ENCODE data around the gene SS18L1.

The SS18L1 gene

GRCh38 chr20:62163485-62163865, 19.9 kb downstream of the SS18L1 start:
- in situ Hi-C loops (cut with MboI; ENCODE audit: low pct_unique_long_range_greater_than_20kb, low sequenced_read_pairs) = no loop called here
- no peak for DNase-seq

- in situ Hi-C loops (cut with MboI; ENCODE audit: low pct_unique_long_range_greater_than_20kb, low sequenced_read_pairs) = no loop called here
- peak; percentile 14 for DNase-seq
These were observed 20.6 kb downstream of the SS18L1 start for GRCh38 chr20:62163986-62164762.

GRCh38 chr20:62164879-62165761, 21.6 kb downstream of the SS18L1 start:
- no peak for DNase-seq
- in situ Hi-C loops (cut with MboI; ENCODE audit: low pct_unique_long_range_greater_than_20kb, low sequenced_read_pairs) = no loop called here

DNA sequence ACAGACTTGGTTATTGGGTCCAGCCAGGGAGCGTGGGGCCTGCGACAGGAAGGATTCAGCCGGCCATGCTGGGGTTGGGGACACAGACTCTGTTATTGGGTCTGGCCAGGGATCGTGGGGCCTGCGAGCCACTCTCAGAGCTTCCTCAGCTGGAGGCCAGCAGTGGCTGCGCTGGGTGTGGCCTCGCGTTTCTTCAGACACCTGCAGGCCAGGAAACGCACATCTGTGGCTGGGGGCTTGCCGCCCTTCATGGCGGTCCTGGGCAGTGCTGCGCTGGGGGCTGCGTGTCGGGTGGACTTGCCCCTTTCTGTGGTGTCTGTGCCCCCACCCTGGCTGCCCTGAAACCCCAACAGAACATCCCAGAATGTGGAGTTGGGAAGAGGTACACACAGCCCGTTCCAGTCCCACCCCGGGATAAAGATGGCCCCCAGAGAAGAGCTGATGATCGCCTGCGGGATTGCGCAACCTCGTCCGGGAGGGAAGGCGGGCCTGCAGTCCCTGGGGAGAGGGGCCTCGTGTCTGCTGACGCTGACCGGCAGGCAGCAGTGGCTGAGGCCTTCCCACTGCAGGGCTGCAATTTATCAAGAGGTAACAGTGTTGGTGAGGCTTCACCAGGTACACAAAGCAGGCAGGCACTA, 22.3 kb downstream of the SS18L1 start:
- in situ Hi-C loops (cut with MboI; ENCODE audit: low pct_unique_long_range_greater_than_20kb, low sequenced_read_pairs) = no loop called here
- DNase-seq = no peak

DNA sequence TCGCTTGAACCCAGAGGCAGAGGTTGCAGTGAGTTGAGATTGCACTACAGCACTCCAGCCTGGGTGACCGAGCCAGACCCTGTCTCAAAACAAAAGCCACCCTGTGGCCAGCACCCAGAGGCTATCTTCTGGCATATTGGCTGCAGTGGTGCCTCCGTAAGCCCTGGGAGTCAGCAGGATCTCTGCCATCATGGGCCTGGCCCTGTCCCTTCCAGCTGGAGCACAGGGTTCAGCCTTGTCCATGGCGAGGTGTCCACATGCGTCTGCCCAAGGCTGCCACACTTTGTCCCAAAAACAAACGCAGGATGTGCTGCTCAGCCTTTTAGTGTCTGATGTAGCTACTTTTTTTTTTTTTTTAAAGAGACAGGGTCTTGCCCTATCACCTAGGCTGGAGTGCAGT, 23.9 kb downstream of the SS18L1 start:
- no peak for DNase-seq
- in situ Hi-C loops (cut with MboI; ENCODE audit: low pct_unique_long_range_greater_than_20kb, low sequenced_read_pairs) = no loop called here

DNA sequence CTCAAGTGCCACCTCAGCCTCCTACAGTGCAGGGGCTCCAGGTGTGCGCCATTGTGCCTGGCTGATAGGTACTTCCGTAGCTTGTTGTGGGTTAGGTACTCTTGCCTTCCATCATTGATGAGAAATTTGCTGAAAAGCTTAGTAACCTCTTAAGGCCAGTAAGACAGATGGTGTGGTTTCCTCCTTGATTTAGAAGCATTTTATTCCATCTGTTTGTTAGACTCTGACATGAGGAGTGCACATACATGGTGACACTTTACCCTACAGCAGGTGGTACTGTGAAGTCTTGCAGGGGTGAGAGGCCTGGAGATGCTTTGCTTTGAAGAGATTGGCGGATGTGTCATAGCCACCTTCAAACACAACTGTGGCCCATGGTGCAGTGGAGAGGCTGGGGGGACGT, 24.5 kb downstream of the SS18L1 start:
- in situ Hi-C loops (cut with MboI; ENCODE audit: low pct_unique_long_range_greater_than_20kb, low sequenced_read_pairs) = no loop called here

DNA sequence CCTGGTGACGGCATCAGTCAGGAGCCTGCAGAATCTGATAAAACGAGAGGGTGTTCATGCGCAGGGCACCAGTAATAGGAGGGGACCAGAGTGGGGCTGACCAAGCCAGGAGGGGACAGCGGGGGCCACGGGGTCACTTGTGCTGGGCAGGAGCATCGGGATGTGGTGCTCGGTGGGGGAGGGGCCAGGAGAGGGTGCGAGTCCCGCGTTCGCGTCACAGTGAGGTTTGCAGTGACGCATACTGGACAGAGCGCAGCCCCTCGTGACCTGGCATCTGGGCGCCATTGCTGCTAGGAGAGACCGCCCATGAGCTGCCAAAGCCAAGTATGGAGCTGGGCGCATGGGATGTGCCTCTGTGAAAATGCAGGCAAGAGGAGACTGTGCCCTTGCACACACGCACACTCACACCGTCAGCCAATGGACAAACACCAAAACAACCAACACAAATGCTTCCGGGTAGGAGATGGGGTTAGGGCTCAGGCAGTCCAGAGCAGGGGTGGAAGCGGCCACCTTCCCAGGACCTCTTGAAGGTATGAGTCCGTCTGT, 25.4 kb downstream of the SS18L1 start:
- DNase-seq = no peak
- in situ Hi-C loops (cut with MboI; ENCODE audit: low pct_unique_long_range_greater_than_20kb, low sequenced_read_pairs) = no loop called here

More for the DNA sequence above, 24.5 kb downstream of the SS18L1 start:
- DNase-seq = no peak

DNA sequence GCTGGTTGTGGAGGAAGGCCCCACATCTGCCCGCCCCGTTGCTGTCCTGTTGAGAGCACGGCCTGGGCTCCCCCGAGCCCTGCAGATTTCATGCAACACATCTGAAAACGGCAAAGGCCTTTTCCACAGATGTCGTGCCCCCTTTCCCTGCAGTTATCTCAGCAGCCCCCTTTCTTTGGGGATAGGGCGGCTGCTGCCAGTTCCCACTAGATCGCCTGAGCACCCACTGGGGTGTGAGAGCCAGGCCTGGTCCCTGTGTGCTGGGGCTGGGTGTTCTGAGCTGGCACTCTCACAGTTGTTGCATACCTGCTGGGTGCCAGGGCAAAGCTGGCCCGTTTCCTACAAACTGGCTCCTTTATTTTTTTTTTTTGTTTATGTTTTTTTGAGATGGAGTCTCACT, 27.0 kb downstream of the SS18L1 start:
- in situ Hi-C loops (cut with MboI; ENCODE audit: low pct_unique_long_range_greater_than_20kb, low sequenced_read_pairs) = no loop called here
- DNase-seq = no peak

DNA sequence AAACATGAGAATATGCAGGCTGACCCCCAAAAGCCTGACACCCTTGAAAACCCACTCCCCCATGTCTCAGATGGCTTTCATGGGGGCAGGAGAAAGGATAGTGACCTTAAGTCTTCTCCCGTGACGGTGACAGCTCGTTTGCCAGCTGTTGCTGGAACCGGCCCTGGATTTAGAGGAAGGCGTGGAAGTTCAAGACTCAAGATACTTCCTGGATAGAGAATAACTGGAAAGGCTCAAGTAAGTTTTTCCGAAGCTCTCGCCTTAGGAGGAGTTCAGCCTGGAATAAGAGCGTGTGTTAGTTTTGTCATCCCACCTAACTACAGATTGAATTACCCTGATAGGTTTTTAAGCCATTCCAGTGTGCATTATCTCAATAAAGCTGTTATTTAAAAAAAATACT, 27.7 kb downstream of the SS18L1 start:
- in situ Hi-C loops (cut with MboI; ENCODE audit: low pct_unique_long_range_greater_than_20kb, low sequenced_read_pairs) = no loop called here
- no peak for DNase-seq

- DNase-seq = no peak
These were observed 29.1 kb downstream of the SS18L1 start for GRCh38 chr20:62172666-62173065.

DNA sequence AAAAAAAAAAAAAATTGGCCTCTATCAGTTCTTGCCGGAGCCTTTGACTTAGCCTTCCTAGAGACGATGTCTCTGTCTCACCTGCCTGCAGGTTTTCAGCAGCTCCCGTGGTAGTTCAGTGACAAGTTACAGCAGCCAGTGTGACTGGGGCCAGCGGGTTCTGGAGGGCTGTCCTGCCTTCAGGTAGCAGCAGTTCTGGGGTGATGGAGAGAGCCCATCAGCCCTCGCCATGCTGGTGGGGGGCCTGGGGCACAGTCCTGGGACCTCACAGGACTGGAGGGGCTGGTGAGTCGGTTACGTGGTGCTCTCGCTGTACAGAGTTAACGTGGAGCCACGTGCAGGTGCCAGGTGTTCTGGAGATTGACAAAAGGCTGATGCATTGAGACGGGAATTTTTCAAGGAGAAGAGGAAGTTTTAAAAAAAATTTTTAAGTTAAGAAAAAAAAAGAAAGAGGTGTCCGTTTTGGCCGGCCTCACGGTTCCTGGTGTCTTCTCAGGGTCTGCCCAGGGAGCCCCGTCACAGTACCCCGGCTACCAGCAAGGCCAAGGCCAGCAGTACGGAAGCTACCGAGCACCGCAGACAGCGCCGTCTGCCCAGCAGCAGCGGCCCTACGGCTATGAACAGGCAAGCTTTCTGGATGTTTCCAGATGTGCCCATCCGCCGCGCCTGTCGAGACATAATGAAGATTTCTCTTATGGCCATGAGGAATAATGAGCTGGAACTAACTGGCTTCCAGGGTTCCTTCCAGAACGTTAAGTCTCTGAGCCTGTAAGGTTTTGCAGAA, 30.6 kb downstream of the SS18L1 start:
- in situ Hi-C loops (cut with MboI; ENCODE audit: low pct_unique_long_range_greater_than_20kb, low sequenced_read_pairs) = no loop called here
- DNase-seq = no peak

More at GRCh38 chr20:62172666-62173065, 29.1 kb downstream of the SS18L1 start:
- in situ Hi-C loops (cut with MboI; ENCODE audit: low pct_unique_long_range_greater_than_20kb, low sequenced_read_pairs) = no loop called here

DNA sequence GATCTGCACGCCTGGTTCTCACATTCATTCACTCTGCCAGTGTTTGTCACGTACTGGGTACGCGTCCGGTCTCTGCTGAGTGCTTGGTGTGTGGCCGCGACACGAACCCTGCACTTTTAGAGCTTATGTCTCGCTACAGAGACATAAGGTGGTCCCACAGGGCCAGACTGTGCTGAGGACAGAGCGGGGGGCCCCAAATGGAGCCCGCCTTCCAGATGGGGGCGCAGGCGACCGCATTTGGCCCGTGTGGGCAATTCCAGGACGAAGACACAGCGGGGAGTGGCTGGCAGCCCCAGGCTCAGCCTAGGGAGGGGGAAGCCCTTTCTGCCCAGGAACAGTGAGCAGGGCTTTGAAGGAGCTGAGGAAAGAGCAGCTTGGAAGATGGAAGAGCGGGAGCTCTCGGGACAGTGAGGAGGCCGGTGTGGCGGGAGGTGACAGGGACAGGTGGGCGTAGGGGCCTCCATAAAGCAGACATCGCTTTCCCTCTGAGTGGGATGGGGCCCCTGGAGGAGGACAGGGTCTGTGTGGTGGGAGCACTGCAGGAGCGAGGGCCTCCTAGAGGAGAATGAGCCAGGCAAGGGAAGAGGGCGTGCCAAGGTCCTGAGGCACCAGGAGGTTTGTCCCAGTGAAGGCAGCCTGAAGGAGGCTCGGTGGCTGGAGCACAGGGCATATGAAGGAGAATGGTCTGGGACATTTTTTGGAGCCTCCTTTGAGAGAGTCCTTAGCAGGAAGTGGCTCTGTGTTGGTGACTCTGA, 31.5 kb downstream of the SS18L1 start:
- in situ Hi-C loops (cut with MboI; ENCODE audit: low pct_unique_long_range_greater_than_20kb, low sequenced_read_pairs) = no loop called here

GRCh38 chr20:62175711-62176110, 32.1 kb downstream of the SS18L1 start:
- DNase-seq = no peak
- in situ Hi-C loops (cut with MboI; ENCODE audit: low pct_unique_long_range_greater_than_20kb, low sequenced_read_pairs) = no loop called here

More for the DNA sequence above, 31.5 kb downstream of the SS18L1 start:
- DNase-seq = no peak

- DNase-seq = no peak
- in situ Hi-C loops (cut with MboI; ENCODE audit: low pct_unique_long_range_greater_than_20kb, low sequenced_read_pairs) = no loop called here
These were observed 33.3 kb downstream of the SS18L1 start for GRCh38 chr20:62176866-62177265.

GRCh38 chr20:62177307-62177706, 33.7 kb downstream of the SS18L1 start:
- in situ Hi-C loops (cut with MboI; ENCODE audit: low pct_unique_long_range_greater_than_20kb, low sequenced_read_pairs) = no loop called here
- DNase-seq = no peak

DNA sequence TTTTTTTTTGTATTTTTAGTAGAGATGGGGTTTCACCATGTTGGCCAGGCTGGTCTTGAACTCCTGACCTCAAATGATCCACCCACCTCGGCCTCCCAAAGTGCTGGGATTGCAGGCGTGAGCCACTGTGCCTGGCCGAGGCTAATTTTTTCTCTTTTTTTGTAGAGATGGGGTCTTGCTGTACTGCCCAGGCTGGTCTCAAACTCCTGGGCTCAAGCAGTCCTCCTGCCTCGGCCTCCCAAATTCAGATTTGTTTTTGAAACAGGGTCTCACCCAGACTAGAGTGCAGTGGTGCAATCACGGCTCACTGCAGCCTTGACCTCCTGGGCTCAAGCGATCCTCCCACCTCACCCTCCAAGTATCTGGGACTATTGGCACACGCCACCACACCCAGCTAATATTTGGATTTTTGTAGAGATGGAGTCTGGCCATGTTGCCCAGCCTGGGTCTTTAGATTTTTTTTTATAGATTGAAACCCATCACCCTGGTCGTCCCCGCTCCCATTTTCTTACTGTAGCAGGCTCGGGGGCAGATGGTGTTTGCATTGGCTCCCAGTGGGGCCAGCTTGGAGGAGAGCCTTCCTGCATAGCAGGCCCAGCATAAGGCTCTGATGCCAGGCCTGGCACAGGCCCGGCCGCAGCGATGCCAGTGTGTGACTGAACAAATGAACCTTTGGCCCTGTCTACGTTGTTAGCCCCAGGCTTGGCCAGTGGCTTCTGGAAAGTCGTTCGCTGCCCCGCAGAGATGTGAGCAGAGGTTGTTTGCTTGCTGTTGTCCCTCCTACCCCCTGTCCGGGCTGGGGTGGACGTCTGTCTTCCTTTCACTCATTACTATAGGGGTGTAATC, 35.0 kb downstream of the SS18L1 start:
- in situ Hi-C loops (cut with MboI; ENCODE audit: low pct_unique_long_range_greater_than_20kb, low sequenced_read_pairs) = no loop called here
- no peak for DNase-seq

DNA sequence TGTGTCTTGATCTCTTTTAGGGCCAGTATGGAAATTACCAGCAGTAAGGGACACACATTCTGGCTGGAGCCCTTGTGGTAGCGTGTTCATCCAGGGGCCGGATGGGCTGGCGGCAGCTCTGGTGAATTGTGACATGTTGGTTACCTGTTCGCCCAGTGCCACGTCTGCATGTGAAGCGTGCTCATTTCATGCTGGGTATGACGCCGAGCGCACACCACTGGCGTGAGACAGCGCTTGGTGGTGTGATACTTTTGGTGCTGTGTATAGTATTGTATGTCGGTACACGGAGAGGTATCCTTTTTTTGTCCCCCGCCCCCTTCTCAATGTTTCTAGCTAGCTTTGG, 35.6 kb downstream of the SS18L1 start:
- no peak for DNase-seq
- in situ Hi-C loops (cut with MboI; ENCODE audit: low pct_unique_long_range_greater_than_20kb, low sequenced_read_pairs) = no loop called here

Data from KBM-7 (cell line).